Activated T-helper 17 cell treated with anti-CD3 and anti-CD28 coated beads, Interleukin-2, amount 50 U/mL, for 72 hours (primary cell): ENCODE data around the gene SMIM8. TPM values are rescaled to one million over a fixed set of nuclear protein-coding genes. Genes with fewer than 3 reads are reported as not detected.
A peak's percentile ranks its signal among the peaks of the same experiment; 100 is the strongest.
"Not testable (repeated sequence)": the region's sequence is repeated elsewhere in the genome, so short reads cannot be mapped to it uniquely, and the experiment has no call there.

ENCODE experiments used
- ATAC-seq: fragments of 150-1000 bp; cut with Tn5 transposase; replicated peaks from 2 replicates; pipeline ENCODE4 v1.10.0; 2021; ENCODE audit warnings: mild to moderate bottlenecking, moderate library complexity
- H3K27ac Mint-ChIP-seq: one replicate; pipeline ENCODE4 v1.8.0; 2022; ENCODE audit warnings: mixed read lengths
- H3K27me3 Mint-ChIP-seq: one replicate; pipeline ENCODE4 v1.8.0; 2022; ENCODE audit warnings: mixed read lengths
- H3K36me3 Mint-ChIP-seq: one replicate; pipeline ENCODE4 v1.8.0; 2022; ENCODE audit warnings: low read depth, mild to moderate bottlenecking, mixed read lengths
- H3K4me1 Mint-ChIP-seq: one replicate; pipeline ENCODE4 v1.8.0; 2022; ENCODE audit warnings: mixed read lengths
- H3K4me3 Mint-ChIP-seq: one replicate; pipeline ENCODE4 v1.8.0; 2022; ENCODE audit warnings: mild to moderate bottlenecking, mixed read lengths
- H3K9me3 Mint-ChIP-seq: one replicate; pipeline ENCODE4 v1.8.0; 2022; ENCODE audit warnings: mixed read lengths
- total RNA-seq, 2 donors: library from RNA; stranded (reverse); gene quantifications; one replicate each; pipeline ENCODE4 v1.2.3, GENCODE V29; 2022

SMIM8 gene
- total RNA-seq, 2 donors from 2014 or later = 5.0 to 6.2 TPM

DNA sequence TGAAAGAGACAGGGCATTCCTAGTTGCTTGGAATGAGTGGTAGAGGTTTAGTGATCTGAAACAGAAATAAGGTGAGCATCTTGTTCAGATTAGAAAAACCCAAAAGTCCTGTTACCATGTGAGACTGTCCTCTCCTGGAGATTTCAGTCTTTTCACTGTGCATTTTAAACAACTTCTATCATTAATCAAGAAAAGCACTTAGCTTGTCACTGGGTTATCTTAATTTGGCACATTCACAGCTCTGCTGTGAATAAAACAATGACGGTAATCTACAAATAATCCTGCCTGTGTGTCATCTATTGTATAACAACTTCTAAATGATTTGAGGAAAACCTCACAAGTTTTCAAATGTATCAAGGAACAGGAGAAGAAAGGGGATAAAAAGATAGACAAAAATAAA, 9.5 kb upstream of the SMIM8 start:
- H3K4me3 Mint-ChIP-seq = no peak overlapping the region

DNA sequence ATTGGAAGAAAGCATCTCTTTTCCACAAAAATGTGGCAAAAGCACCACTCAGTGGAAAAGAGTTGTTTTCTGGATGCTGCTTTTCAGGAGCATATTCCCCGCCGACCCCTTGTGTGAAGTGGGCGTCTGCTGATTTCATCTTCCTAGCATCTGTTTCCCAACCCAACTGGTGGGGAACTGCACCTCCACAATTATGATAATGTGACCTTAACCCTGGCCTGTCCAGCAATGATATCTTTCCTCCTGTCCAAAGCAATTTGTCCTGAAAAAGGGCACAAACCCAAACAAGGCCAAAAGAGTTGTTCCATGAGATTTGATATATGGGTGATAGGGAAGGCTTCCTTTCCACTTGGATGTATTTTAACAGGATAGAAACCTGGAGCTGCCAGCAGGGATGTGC, 7.3 kb upstream of the SMIM8 start:
- H3K27me3 Mint-ChIP-seq = peaks cover 19% of the 10 kb centered on the region
- H3K36me3 Mint-ChIP-seq = no peaks in the 10 kb centered on the region
- no peak for ATAC-seq
- H3K4me3 Mint-ChIP-seq = no peak overlapping the region
- H3K9me3 Mint-ChIP-seq = no peaks in the 10 kb centered on the region
- H3K27ac Mint-ChIP-seq = no peak overlapping the region
- H3K4me1 Mint-ChIP-seq = no peaks in the 10 kb centered on the region

More for the DNA sequence above, 9.5 kb upstream of the SMIM8 start:
- Mint-ChIP-seq H3K9me3 (no peaks in the 10 kb centered on the region), H3K27ac (no peak overlapping the region), H3K27me3 (peaks cover 19% of the 10 kb centered on the region), H3K36me3 (no peaks in the 10 kb centered on the region), H3K4me1 (no peaks in the 10 kb centered on the region)
- ATAC-seq = no peak

DNA sequence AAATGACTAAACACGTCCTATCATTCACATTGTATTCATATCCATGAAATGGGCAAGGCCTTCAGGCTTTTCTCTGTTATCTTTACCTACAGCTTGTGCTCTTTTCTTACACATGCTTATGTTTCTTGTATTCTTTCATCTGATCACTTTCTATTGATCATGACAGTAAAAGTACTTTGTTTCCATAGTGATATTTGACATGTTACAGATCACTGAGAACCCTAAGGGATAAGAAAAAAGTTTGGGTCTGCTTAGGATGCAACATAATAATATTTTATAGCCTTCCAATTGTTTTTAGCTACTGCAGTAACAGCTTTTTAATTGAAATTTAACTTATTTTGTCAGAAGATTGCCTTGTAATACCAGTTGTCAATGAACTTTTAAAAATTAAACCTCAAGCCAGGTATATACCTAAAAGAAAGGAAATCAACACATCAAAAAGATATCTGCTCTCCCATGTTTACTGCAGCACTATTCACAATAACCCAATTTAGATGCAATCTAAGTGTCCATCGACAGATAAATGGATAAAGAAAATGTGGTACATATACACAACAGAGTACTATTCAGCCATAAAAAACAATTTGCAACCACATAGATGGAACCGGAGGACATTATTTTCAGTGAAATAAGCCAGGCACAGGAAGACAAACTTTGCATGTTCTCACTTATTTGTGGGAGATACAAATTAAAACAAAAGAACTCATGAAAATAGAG, 3.0 kb upstream of the SMIM8 start:
- Mint-ChIP-seq H3K36me3 (no peaks in the 10 kb centered on the region), H3K27ac (no peak overlapping the region), H3K9me3 (no peaks in the 10 kb centered on the region), H3K4me1 (peaks cover 5% of the 10 kb centered on the region), H3K4me3 (no peak overlapping the region), H3K27me3 (peaks cover 10% of the 10 kb centered on the region)
- ATAC-seq = no peak

DNA sequence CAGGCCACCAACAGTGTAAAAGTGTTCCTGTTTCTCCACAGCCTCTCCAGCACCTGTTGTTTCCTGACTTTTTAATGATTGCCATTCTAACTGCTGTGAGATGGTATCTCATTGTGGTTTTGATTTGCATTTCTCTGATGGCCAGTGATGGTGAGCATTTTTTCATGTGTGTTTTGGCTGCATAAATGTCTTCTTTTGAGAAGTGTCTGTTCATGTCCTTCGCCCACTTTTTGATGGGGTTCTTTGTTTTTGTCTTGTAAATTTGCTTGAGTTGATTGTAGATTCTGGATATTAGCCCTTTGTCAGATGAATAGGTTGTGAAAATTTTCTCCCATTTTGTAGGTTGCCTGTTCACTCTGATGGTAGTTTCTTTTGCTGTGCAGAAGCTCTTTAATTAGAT, 1.5 kb downstream of the SMIM8 start:
- not testable (repeated sequence) for H3K27ac Mint-ChIP-seq, H3K36me3 Mint-ChIP-seq, H3K4me1 Mint-ChIP-seq

DNA sequence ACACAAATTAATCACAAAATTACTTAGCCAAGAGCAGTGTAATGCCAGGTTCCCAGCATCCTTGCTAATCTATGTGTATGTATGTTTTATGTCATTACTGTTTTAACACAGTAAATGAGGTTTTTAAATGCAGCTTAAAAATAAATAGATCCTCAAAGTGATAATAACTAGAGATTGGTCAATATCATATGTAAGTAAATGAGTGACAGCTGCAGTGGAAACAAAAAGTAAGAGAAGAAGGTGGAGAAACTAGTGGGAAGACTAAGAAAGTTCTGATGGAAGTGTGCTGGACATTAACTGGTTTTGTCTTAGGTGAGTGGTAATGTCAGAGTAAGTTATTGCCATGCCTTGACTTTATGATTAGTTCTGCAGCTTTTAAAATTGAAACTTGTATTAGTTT, 8.6 kb downstream of the SMIM8 start:
- H3K27me3 Mint-ChIP-seq = no peaks in the 10 kb centered on the region
- no peaks in the 10 kb centered on the region for H3K36me3 Mint-ChIP-seq
- H3K4me1 Mint-ChIP-seq = peaks cover 16% of the 10 kb centered on the region
- peaks cover 8% of the 10 kb centered on the region for H3K9me3 Mint-ChIP-seq
- no peak for ATAC-seq
- H3K27ac Mint-ChIP-seq = no peak overlapping the region
- H3K4me3 Mint-ChIP-seq = no peak overlapping the region

More for the DNA sequence above, 1.5 kb downstream of the SMIM8 start:
- H3K9me3 Mint-ChIP-seq, H3K27me3 Mint-ChIP-seq, ATAC-seq: not testable (repeated sequence)
- H3K4me3 Mint-ChIP-seq = peak overlapping the region; percentile 96

DNA sequence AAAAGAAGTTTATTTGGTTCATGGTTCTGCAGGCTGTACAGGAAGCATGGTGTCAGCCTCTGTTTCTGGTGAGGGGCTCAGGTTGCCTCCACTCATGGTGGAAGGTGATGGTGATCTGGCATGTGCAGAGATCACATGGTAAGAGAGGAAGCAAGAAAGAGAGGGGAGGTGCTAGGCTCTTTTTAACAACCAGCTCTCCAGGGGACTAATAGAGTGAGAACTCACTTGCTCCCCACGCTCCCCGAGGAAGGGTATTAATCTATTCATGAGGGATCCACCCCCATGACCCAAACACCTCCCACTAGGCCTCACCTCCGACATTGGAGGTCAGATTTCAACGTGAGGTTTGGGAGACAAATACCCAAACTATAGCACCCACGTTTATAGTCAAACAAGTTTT, 10.6 kb downstream of the SMIM8 start:
- Mint-ChIP-seq H3K9me3 (peaks cover 4% of the 10 kb centered on the region), H3K27ac (peak overlapping the region; percentile 51), H3K36me3 (peaks cover 2% of the 10 kb centered on the region), H3K27me3 (no peaks in the 10 kb centered on the region), H3K4me3 (no peak overlapping the region), H3K4me1 (peaks cover 16% of the 10 kb centered on the region)
- no peak for ATAC-seq

DNA sequence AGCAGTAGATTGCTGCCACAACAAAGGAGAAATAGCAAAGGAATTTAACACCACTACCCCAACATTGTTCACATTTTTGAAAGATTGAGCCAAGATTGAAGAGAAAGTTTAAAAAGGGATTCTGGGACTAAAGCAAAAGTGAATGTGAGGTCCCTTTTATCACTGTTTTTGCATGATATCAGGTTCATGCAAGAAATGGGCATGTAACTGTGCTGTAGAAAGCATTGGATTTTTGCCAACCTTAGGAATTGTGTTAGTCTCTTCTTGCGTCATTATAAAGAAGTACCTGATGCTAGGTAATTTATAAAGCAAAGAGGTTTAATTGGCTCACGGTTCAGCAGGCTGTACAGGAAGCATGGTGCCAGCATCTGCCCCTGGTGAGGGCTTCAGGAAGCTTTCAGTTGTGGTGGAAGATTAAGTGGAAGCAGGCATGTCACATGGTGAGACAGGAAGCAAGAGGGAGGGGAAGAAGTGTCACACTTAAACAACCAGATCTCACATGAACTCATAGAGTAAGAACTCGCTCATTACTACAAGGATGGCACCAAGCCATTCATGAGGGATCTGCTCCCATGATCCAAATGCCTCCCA, 11.3 kb downstream of the SMIM8 start:
- peaks cover 4% of the 10 kb centered on the region for H3K9me3 Mint-ChIP-seq
- H3K27ac Mint-ChIP-seq = no peak overlapping the region
- H3K4me3 Mint-ChIP-seq = no peak overlapping the region
- H3K36me3 Mint-ChIP-seq = peaks cover 6% of the 10 kb centered on the region
- ATAC-seq = no peak
- H3K4me1 Mint-ChIP-seq = peaks cover 16% of the 10 kb centered on the region
- no peaks in the 10 kb centered on the region for H3K27me3 Mint-ChIP-seq

DNA sequence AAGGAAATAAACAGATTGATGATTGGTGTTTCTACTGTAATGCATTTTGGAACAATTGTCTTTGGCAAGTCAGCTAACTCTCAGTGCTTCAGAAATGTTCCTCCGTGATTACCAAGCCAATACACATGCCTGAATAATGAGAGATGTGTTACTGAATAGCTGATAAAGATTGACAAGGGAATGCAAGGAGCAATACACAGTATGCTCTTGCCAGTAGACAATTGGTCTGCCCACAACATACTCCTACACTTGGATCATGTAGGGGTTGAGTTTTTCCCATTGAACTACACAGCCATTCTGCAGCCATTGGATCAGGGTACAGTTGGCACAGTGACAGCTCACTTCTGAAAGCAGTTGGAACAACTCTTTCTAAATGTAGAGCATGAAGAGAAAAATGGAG, 12.3 kb downstream of the SMIM8 start:
- Mint-ChIP-seq H3K27me3 (no peaks in the 10 kb centered on the region), H3K4me1 (peaks cover 16% of the 10 kb centered on the region), H3K27ac (no peak overlapping the region), H3K36me3 (peaks cover 6% of the 10 kb centered on the region), H3K4me3 (no peak overlapping the region), H3K9me3 (peaks cover 4% of the 10 kb centered on the region)
- no peak for ATAC-seq

DNA sequence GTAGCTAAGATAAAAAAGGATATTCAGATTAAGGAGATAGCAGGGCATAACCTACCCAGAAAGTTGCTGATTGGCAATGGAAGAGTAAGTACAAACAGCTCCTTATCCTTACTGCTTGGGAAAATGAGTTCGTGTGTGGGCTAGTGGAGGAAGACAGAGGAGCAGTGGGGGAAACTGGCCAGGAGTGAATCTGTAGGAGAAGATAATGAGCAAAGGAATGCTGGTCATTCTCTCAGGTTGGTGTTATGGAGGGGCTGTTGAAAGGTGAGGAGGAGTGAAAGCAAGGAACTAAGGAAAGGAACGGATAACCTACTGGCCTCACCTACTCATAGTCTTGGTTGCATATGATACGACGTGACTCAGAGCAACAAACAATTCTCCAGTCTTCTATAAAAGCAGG, 14.0 kb downstream of the SMIM8 start:
- Mint-ChIP-seq H3K4me3 (no peak overlapping the region), H3K27ac (no peak overlapping the region), H3K36me3 (peaks cover 6% of the 10 kb centered on the region), H3K9me3 (peaks cover 4% of the 10 kb centered on the region), H3K27me3 (no peaks in the 10 kb centered on the region), H3K4me1 (peaks cover 16% of the 10 kb centered on the region)
- ATAC-seq = no peak

DNA sequence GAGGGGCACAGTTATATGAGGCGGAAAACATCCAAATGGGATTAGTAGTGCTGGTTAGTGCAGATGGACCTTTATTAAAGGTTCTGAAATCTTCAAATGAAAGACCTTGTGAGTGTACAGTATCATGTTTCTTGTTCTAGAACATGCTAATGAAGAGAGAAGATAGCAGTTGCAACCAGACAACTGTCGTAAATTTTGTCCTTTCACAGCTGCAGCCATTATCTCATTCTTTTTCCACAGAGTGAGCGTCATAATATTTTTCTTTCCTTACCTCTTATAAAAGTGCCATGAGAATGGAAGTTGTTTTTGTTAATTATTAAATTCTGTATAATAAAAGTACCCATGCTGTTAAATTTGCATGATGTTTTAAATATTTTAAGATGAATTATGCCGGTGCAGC, 17.8 kb downstream of the SMIM8 start:
- no peak for ATAC-seq
- Mint-ChIP-seq H3K4me1 (no peaks in the 10 kb centered on the region), H3K27ac (no peak overlapping the region), H3K27me3 (no peaks in the 10 kb centered on the region), H3K9me3 (no peaks in the 10 kb centered on the region), H3K36me3 (peaks cover 10% of the 10 kb centered on the region), H3K4me3 (no peak overlapping the region)

DNA sequence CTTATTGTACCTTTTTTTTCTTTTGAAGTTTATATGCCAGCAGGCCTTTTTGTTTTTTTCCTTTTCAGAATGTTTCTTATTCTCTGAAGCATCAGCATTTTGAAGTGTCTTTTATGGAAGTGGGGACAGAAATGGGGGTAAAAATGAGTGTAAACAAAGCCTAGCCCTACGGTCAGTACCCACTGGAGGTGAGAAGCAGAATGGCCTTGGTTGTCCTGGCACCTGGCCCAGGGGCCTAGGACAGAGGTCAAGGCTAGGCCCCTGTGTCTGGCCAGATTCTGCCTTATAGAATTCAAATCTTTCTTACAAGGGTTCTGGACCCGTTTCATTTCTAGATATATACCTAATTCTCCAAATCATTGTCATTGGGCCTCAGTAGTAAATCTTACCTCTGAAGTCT, 18.8 kb downstream of the SMIM8 start:
- Mint-ChIP-seq H3K27ac (no peak overlapping the region), H3K4me3 (no peak overlapping the region), H3K36me3 (peaks cover 10% of the 10 kb centered on the region), H3K27me3 (no peaks in the 10 kb centered on the region), H3K9me3 (no peaks in the 10 kb centered on the region), H3K4me1 (no peaks in the 10 kb centered on the region)
- ATAC-seq = no peak

DNA sequence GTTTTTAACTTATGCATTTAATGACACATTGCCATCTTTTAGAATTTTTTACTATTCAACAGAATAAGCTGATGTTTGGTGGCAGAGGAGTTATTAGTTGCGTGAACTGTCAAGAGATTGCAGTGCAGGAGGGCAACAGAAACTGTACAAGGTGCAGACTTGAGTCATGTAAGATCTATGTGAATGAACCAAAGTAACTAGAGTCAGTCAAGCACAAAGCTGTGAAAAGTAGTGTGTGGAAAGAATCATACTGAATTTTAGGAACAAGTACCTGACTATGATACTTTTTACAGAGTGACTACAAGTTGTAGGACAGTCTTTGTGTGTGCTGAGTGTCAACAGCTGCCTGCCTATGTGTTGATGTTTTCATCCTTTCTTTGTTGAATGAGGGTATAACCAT, 19.5 kb downstream of the SMIM8 start:
- peaks cover 10% of the 10 kb centered on the region for H3K36me3 Mint-ChIP-seq
- H3K27ac Mint-ChIP-seq = no peak overlapping the region
- H3K27me3 Mint-ChIP-seq = no peaks in the 10 kb centered on the region
- no peaks in the 10 kb centered on the region for H3K9me3 Mint-ChIP-seq
- ATAC-seq = no peak
- H3K4me3 Mint-ChIP-seq = no peak overlapping the region
- no peaks in the 10 kb centered on the region for H3K4me1 Mint-ChIP-seq

DNA sequence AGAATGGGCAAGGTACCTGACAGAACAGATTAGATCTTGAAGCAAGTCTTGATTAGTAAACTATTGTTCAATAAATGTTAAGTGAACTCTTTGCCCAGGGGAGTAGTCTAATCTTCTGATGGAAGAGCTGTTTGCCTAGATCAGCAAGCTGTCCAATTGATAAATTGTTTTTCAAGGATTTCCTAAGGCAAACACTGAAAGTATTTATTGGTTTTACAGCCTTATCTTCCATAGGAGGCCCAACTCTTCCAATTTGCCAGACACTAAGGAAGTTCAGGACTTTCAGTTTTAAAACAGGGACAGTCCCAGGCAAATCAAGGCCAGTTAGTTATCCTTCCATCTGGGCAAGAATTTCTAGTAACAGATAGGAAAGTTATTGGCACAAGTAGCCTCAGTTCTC, 20.4 kb downstream of the SMIM8 start:
- Mint-ChIP-seq H3K27ac (peak overlapping the region; percentile 44), H3K4me1 (no peaks in the 10 kb centered on the region), H3K27me3 (no peaks in the 10 kb centered on the region), H3K36me3 (peaks cover 10% of the 10 kb centered on the region), H3K4me3 (no peak overlapping the region), H3K9me3 (no peaks in the 10 kb centered on the region)
- no peak for ATAC-seq

DNA sequence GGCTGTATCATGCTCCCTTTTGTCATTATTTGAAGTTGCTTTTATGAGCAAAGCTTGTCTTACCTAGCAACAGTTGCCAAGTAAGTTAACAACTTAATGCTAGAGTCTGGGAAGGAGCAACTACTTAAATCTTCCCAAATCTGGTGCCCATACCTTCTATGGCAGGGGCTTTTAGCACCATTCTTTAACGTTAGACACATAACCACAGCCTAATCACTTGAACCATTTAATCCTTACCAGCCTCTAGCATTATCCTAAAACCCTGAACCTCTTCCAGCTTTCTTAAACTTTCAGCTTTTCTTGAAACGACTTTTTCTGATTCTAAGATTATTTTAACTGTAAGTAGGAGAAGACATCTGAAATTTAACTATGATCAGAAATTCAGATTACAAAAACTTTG, 22.3 kb downstream of the SMIM8 start, which contains the start of gene C6orf163:
C6orf163 (plus strand) TSS at position 83 of the 400 bp plus-strand sequence; CDS start at position 370, 287 bp downstream.
- Mint-ChIP-seq H3K4me3 (no peak within 1 kb of the TSS), H3K27me3 (no peaks in the 10 kb centered on the region), H3K4me1 (no peaks in the 10 kb centered on the region), H3K27ac (no peak within 1 kb of the TSS), H3K9me3 (no peaks in the 10 kb centered on the region), H3K36me3 (peaks cover 4% of the 10 kb centered on the region)
- no peak for ATAC-seq

DNA sequence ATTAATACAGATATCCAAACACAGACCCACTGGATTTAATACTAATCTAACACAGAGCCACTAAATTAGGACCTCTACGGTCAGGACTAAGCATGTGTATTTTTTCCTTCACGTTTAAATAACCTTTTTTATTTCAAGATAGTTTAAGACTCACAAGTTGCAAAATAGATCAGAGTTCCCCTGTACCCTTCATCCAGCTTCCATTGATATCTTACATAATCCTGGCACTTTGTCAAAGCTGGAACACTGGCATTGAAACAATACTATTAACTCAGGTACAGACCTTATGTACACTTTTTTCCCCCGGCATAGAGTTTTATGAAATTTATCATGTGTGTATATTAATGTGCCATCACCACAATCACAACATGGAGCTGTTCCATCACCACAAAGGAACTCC, 24.3 kb downstream of the SMIM8 start:
- Mint-ChIP-seq H3K4me3 (no peak overlapping the region), H3K9me3 (no peaks in the 10 kb centered on the region), H3K27me3 (no peaks in the 10 kb centered on the region), H3K36me3 (peaks cover 2% of the 10 kb centered on the region), H3K4me1 (no peaks in the 10 kb centered on the region), H3K27ac (no peak overlapping the region)
- ATAC-seq = no peak
